ENCODE data around the gene DPM3.

Gene DPM3

GRCh38 chr1:155134880-155135414 is 5.4 kb downstream of the DPM3 start:
- Histone ChIP-seq H3K27ac (ENCODE audit: low read depth, low read length) (peak overlapping the region; percentile 78), H3K27me3 (ENCODE audit: control insufficient read depth, low read length) (0 out of 2 replicates have a peak, but pooled peaks cover 2% of the 10 kb centered on the region), H3K4me2 (ENCODE audit: low read length) (peak overlapping the region; percentile 98), H3K4me3 (ENCODE audit: low read length) (peak overlapping the region; percentile 89), H3K9me3 (ENCODE audit: control insufficient read depth, insufficient read depth, low read length) (no peaks in the 10 kb centered on the region), H3K9me2 (replicated peaks; ENCODE audit: control insufficient read depth, low read length) (no peaks in the 10 kb centered on the region), H3K4me1 (ENCODE audit: control insufficient read depth, low read length) (peaks cover 36% of the 10 kb centered on the region), H3K79me2 (ENCODE audit: control insufficient read depth, low read length) (peaks cover 45% of the 10 kb centered on the region), H4K20me1 (ENCODE audit: control insufficient read depth, insufficient read depth, low read depth, low read length) (no peaks in the 10 kb centered on the region), H3F3A (ENCODE audit: control insufficient read depth, insufficient read depth) (peaks cover 16% of the 10 kb centered on the region), H3K36me3 (ENCODE audit: control insufficient read depth, low read length) (peaks cover 31% of the 10 kb centered on the region)
- TF ChIP-seq CTCF (IDR thresholded peaks at IDR 0.05; ENCODE audit: low read depth, low read length, poor library complexity, severe bottlenecking) (no peak), EZH2phosphoT487 (IDR thresholded peaks at IDR 0.05; ENCODE audit: borderline replicate concordance, low read length) (no peak)

- H3K9me3 ChIP-seq (ENCODE audit: control insufficient read depth, insufficient read depth, low read length), result no peaks in the 10 kb centered on the region
- H3K4me1 ChIP-seq (ENCODE audit: control insufficient read depth, low read length), result peaks cover 36% of the 10 kb centered on the region
- H4K20me1 ChIP-seq (ENCODE audit: control insufficient read depth, insufficient read depth, low read depth, low read length), result no peaks in the 10 kb centered on the region
- H3K79me2 ChIP-seq (ENCODE audit: control insufficient read depth, low read length), result peaks cover 38% of the 10 kb centered on the region
- peaks cover 26% of the 10 kb centered on the region for H3K36me3 ChIP-seq (ENCODE audit: control insufficient read depth, low read length)
- no peaks in the 10 kb centered on the region for H3K9me2 ChIP-seq (replicated peaks; ENCODE audit: control insufficient read depth, low read length)
- H3K4me3 ChIP-seq (ENCODE audit: low read length), result no peak overlapping the region
- H3K27me3 ChIP-seq (ENCODE audit: control insufficient read depth, low read length), result peaks cover 4% of the 10 kb centered on the region
- H3K27ac ChIP-seq (ENCODE audit: low read depth, low read length), result no peak overlapping the region
- H3F3A ChIP-seq (ENCODE audit: control insufficient read depth, insufficient read depth), result peaks cover 16% of the 10 kb centered on the region
- TF ChIP-seq CTCF (IDR thresholded peaks at IDR 0.05; ENCODE audit: low read depth, low read length, poor library complexity, severe bottlenecking), result no peak
- TF ChIP-seq EZH2phosphoT487 (IDR thresholded peaks at IDR 0.05; ENCODE audit: borderline replicate concordance, low read length), result no peak
- H3K4me2 ChIP-seq (ENCODE audit: low read length), result peak overlapping the region; percentile 98
Observed at GRCh38 chr1:155134322-155134721, 6.0 kb downstream of the DPM3 start.

- Histone ChIP-seq H3K36me3 (ENCODE audit: control insufficient read depth, low read length) (peaks cover 23% of the 10 kb centered on the region), H3K4me1 (ENCODE audit: control insufficient read depth, low read length) (peaks cover 34% of the 10 kb centered on the region), H4K20me1 (ENCODE audit: control insufficient read depth, insufficient read depth, low read depth, low read length) (no peaks in the 10 kb centered on the region)
Observed at GRCh38 chr1:155133799-155134281, 6.5 kb downstream of the DPM3 start.

More at GRCh38 chr1:155133799-155134281, 6.5 kb downstream of the DPM3 start:
- Histone ChIP-seq H3K27ac (ENCODE audit: low read depth, low read length) (no peak overlapping the region), H3K9me2 (replicated peaks; ENCODE audit: control insufficient read depth, low read length) (no peaks in the 10 kb centered on the region), H3K4me2 (ENCODE audit: low read length) (peak overlapping the region; percentile 98; the same call in 1 of the 2 replicates), H3F3A (ENCODE audit: control insufficient read depth, insufficient read depth) (peaks cover 16% of the 10 kb centered on the region), H3K4me3 (ENCODE audit: low read length) (no peak overlapping the region), H3K79me2 (ENCODE audit: control insufficient read depth, low read length) (peaks cover 34% of the 10 kb centered on the region), H3K27me3 (ENCODE audit: control insufficient read depth, low read length) (peaks cover 9% of the 10 kb centered on the region), H3K9me3 (ENCODE audit: control insufficient read depth, insufficient read depth, low read length) (no peaks in the 10 kb centered on the region)
- TF ChIP-seq EZH2phosphoT487 (IDR thresholded peaks at IDR 0.05; ENCODE audit: borderline replicate concordance, low read length), result no peak
- no peak for TF ChIP-seq CTCF (IDR thresholded peaks at IDR 0.05; ENCODE audit: low read depth, low read length, poor library complexity, severe bottlenecking)

Measured in DOHH2 (cell line).